ENCODE measurements around the gene GPR37L1.

The GPR37L1 gene

GRCh38 chr1:202125611-202126010 is 2.9 kb downstream of the GPR37L1 start:
- no peak overlapping the region for H3K9ac ChIP-seq (ENCODE audit: low read length in 2 of 2)
- H3K4me1 ChIP-seq (ENCODE audit: control insufficient read depth, insufficient read depth, low read length) = peaks cover 13% of the 10 kb centered on the region
- H3K27me3 ChIP-seq (ENCODE audit: control insufficient read depth in 1 of 2, insufficient read depth in 2 of 2, low read length in 2 of 2) = no peaks in the 10 kb centered on the region
- no peaks in the 10 kb centered on the region for H3K9me3 ChIP-seq (ENCODE audit: control insufficient read depth in 2 of 2, low read length in 2 of 2)
- H3K27ac ChIP-seq (ENCODE audit: low read length) = no peak overlapping the region
- H3K36me3 ChIP-seq (ENCODE audit: control insufficient read depth in 2 of 2, insufficient read depth in 2 of 2, low read length in 2 of 2) = no peaks in the 10 kb centered on the region
- H3K4me3 ChIP-seq (ENCODE audit: low read length in 2 of 2) = no peak overlapping the region

DNA sequence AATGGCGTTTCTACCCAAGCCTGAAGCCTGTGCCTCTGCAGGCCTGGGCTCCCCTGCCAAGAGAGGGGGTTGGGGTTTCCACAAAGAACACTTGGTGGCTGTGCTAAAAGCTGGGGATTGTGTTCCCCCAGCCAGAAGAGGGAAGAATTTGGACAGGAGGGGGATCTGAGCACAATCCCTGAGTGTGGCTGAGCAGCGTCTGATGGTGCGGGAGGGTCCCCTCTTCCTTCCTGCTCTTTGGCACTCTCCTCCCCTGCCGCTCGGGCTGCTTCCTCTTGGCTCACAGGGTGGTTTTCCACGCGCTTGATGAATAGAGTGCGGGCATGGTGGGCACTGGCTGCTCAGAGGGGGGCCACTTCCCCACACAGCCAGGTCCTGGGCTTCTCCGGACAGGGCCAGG is 3.7 kb downstream of the GPR37L1 start:
- Histone ChIP-seq H3K4me3 (ENCODE audit: low read length in 2 of 2) (no peak overlapping the region), H3K9me3 (ENCODE audit: control insufficient read depth in 2 of 2, low read length in 2 of 2) (no peaks in the 10 kb centered on the region), H3K9ac (ENCODE audit: low read length in 2 of 2) (no peak overlapping the region), H3K27me3 (ENCODE audit: control insufficient read depth in 1 of 2, insufficient read depth in 2 of 2, low read length in 2 of 2) (no peaks in the 10 kb centered on the region), H3K4me1 (ENCODE audit: control insufficient read depth, insufficient read depth, low read length) (peaks cover 15% of the 10 kb centered on the region), H3K27ac (ENCODE audit: low read length) (no peak overlapping the region), H3K36me3 (ENCODE audit: control insufficient read depth in 2 of 2, insufficient read depth in 2 of 2, low read length in 2 of 2) (no peaks in the 10 kb centered on the region)

GRCh38 chr1:202127061-202127460 is 4.3 kb downstream of the GPR37L1 start:
- Histone ChIP-seq H3K36me3 (ENCODE audit: control insufficient read depth in 2 of 2, insufficient read depth in 2 of 2, low read length in 2 of 2) (no peaks in the 10 kb centered on the region), H3K4me1 (ENCODE audit: control insufficient read depth, insufficient read depth, low read length) (peaks cover 22% of the 10 kb centered on the region), H3K9ac (ENCODE audit: low read length in 2 of 2) (no peak overlapping the region), H3K27ac (ENCODE audit: low read length) (no peak overlapping the region), H3K27me3 (ENCODE audit: control insufficient read depth in 1 of 2, insufficient read depth in 2 of 2, low read length in 2 of 2) (no peaks in the 10 kb centered on the region), H3K9me3 (ENCODE audit: control insufficient read depth in 2 of 2, low read length in 2 of 2) (no peaks in the 10 kb centered on the region), H3K4me3 (ENCODE audit: low read length in 2 of 2) (no peak overlapping the region)

- H3K27me3 ChIP-seq (ENCODE audit: control insufficient read depth in 1 of 2, insufficient read depth in 2 of 2, low read length in 2 of 2) = no peaks in the 10 kb centered on the region
- no peak overlapping the region for H3K4me3 ChIP-seq (ENCODE audit: low read length in 2 of 2)
- H3K4me1 ChIP-seq (ENCODE audit: control insufficient read depth, insufficient read depth, low read length) = peaks cover 29% of the 10 kb centered on the region
- H3K9ac ChIP-seq (ENCODE audit: low read length in 2 of 2) = no peak overlapping the region
- H3K9me3 ChIP-seq (ENCODE audit: control insufficient read depth in 2 of 2, low read length in 2 of 2) = no peaks in the 10 kb centered on the region
- peaks cover 0 to 1% of the 10 kb centered on the region in 2 donors for H3K36me3 ChIP-seq (ENCODE audit: control insufficient read depth in 2 of 2, insufficient read depth in 2 of 2, low read length in 2 of 2)
- no peak overlapping the region for H3K27ac ChIP-seq (ENCODE audit: low read length)
Observed at GRCh38 chr1:202127836-202128622, 5.3 kb downstream of the GPR37L1 start.

- no peak overlapping the region for H3K27ac ChIP-seq (ENCODE audit: low read length)
- H3K9me3 ChIP-seq (ENCODE audit: control insufficient read depth in 2 of 2, low read length in 2 of 2) = no peaks in the 10 kb centered on the region
- H3K36me3 ChIP-seq (ENCODE audit: control insufficient read depth in 2 of 2, insufficient read depth in 2 of 2, low read length in 2 of 2) = peaks cover 4 to 7% of the 10 kb centered on the region in 2 donors
- peaks cover 36% of the 10 kb centered on the region for H3K4me1 ChIP-seq (ENCODE audit: control insufficient read depth, insufficient read depth, low read length)
- no peaks in the 10 kb centered on the region for H3K27me3 ChIP-seq (ENCODE audit: control insufficient read depth in 1 of 2, insufficient read depth in 2 of 2, low read length in 2 of 2)
- H3K9ac ChIP-seq (ENCODE audit: low read length in 2 of 2) = no peak overlapping the region
- H3K4me3 ChIP-seq (ENCODE audit: low read length in 2 of 2) = no peak overlapping the region
Observed at GRCh38 chr1:202129453-202130296, 7.0 kb downstream of the GPR37L1 start.

DNA sequence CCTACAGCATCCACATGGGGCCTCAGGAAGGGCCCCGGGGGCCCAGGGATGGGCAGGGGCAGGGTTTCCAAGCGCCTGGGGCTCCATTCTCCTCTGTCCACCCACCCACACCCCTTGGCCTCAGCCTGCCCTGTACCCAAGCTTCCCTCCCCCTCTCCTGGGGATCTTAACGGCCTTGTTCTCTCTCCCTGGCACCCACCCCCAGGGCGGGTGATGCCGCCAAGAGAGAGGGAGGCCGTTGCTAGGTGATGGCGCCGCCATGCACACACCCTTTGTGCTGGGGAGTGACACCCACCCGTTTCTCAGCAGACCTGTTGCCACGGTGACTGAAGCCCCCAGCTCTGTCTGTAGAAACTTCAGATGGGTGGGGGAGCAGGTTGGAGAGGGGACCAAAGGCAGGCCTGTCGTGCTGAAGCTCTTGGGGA is 7.6 kb downstream of the GPR37L1 start:
- peak overlapping the region; percentile 24 for H3K27ac ChIP-seq (ENCODE audit: low read length)
- no peaks in the 10 kb centered on the region for H3K27me3 ChIP-seq (ENCODE audit: control insufficient read depth in 1 of 2, insufficient read depth in 2 of 2, low read length in 2 of 2)
- H3K36me3 ChIP-seq (ENCODE audit: control insufficient read depth in 2 of 2, insufficient read depth in 2 of 2, low read length in 2 of 2) = peaks cover 9% of the 10 kb centered on the region in 2 donors
- no peak overlapping the region for H3K4me3 ChIP-seq (ENCODE audit: low read length in 2 of 2)
- no peak overlapping the region for H3K9ac ChIP-seq (ENCODE audit: low read length in 2 of 2)
- H3K4me1 ChIP-seq (ENCODE audit: control insufficient read depth, insufficient read depth, low read length) = peaks cover 42% of the 10 kb centered on the region
- no peaks in the 10 kb centered on the region for H3K9me3 ChIP-seq (ENCODE audit: control insufficient read depth in 2 of 2, low read length in 2 of 2)

GRCh38 chr1:202130816-202131522 is 8.3 kb downstream of the GPR37L1 start:
- H3K9me3 ChIP-seq (ENCODE audit: control insufficient read depth in 2 of 2, low read length in 2 of 2) = no peaks in the 10 kb centered on the region
- H3K36me3 ChIP-seq (ENCODE audit: control insufficient read depth in 2 of 2, insufficient read depth in 2 of 2, low read length in 2 of 2) = peaks cover 13 to 15% of the 10 kb centered on the region in 2 donors
- H3K9ac ChIP-seq (ENCODE audit: low read length in 2 of 2) = no peak overlapping the region
- H3K27ac ChIP-seq (ENCODE audit: low read length) = peak overlapping the region; percentile 94
- H3K27me3 ChIP-seq (ENCODE audit: control insufficient read depth in 1 of 2, insufficient read depth in 2 of 2, low read length in 2 of 2) = no peaks in the 10 kb centered on the region
- peaks cover 45% of the 10 kb centered on the region for H3K4me1 ChIP-seq (ENCODE audit: control insufficient read depth, insufficient read depth, low read length)
- H3K4me3 ChIP-seq (ENCODE audit: low read length in 2 of 2) = no peak overlapping the region

DNA sequence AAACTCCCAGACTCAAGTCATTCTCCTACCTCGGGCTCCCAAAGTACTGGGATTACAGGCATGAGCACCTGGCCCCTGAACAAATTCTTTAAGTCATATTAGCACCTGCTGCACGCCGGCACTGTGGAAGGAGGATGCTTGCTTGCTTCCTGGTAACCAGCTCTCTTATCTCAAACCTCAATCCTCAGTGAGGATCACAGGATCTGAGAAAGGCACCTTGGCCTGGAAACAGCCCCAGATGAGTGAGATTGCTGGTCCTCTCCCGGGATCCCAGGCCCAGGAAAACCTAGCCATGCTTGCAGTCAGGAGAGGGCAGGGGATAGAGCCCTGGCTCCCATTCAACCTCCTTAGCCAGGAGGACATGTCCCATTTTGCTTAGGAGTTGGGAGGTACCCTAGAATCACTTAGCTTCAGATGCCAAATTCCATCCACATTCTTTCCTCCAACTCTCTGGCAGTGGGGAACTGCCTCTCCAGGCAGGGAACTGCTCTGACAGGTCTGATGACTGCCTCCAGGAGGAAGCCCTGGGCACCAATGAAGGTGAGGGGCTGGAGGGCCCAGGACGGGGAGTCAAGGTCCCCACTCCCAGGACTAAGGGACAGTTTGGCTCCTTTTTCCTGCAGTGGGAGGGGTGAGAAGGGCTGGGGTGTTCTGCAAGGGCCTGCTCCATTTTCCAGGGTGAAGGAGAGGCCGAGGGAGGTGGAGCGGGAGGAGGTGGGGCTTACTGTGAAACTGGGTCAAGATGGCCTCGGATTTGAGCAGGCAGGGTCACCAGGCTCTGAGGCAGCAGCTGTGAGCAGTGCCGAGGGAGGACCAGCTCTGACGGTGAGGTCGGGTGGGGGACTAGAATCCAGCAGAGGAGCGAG is 9.5 kb downstream of the GPR37L1 start:
- peak overlapping the region; percentile 12 to 58 for H3K4me3 ChIP-seq (ENCODE audit: low read length in 2 of 2)
- H3K4me1 ChIP-seq (ENCODE audit: control insufficient read depth, insufficient read depth, low read length) = peaks cover 43% of the 10 kb centered on the region
- peak overlapping the region; percentile 47 to 66 for H3K9ac ChIP-seq (ENCODE audit: low read length in 2 of 2)
- H3K27ac ChIP-seq (ENCODE audit: low read length) = peak overlapping the region; percentile 94
- H3K27me3 ChIP-seq (ENCODE audit: control insufficient read depth in 1 of 2, insufficient read depth in 2 of 2, low read length in 2 of 2) = no peaks in the 10 kb centered on the region
- H3K36me3 ChIP-seq (ENCODE audit: control insufficient read depth in 2 of 2, insufficient read depth in 2 of 2, low read length in 2 of 2) = peaks cover 13 to 15% of the 10 kb centered on the region in 2 donors
- no peaks in the 10 kb centered on the region for H3K9me3 ChIP-seq (ENCODE audit: control insufficient read depth in 2 of 2, low read length in 2 of 2)

- Histone ChIP-seq H3K4me1 (ENCODE audit: control insufficient read depth, insufficient read depth, low read length) (peaks cover 43% of the 10 kb centered on the region), H3K4me3 (ENCODE audit: low read length in 2 of 2) (peak overlapping the region in 1 of 2 donors; percentile 58), H3K27ac (ENCODE audit: low read length) (peak overlapping the region; percentile 94), H3K9me3 (ENCODE audit: control insufficient read depth in 2 of 2, low read length in 2 of 2) (no peaks in the 10 kb centered on the region), H3K36me3 (ENCODE audit: control insufficient read depth in 2 of 2, insufficient read depth in 2 of 2, low read length in 2 of 2) (peaks cover 15 to 16% of the 10 kb centered on the region in 2 donors), H3K9ac (ENCODE audit: low read length in 2 of 2) (peak overlapping the region; percentile 47 to 66), H3K27me3 (ENCODE audit: control insufficient read depth in 1 of 2, insufficient read depth in 2 of 2, low read length in 2 of 2) (no peaks in the 10 kb centered on the region)
Observed at GRCh38 chr1:202133001-202133400, 10.3 kb downstream of the GPR37L1 start.

- Histone ChIP-seq H3K9ac (ENCODE audit: low read length in 2 of 2) (no peak overlapping the region), H3K9me3 (ENCODE audit: control insufficient read depth in 2 of 2, low read length in 2 of 2) (no peaks in the 10 kb centered on the region), H3K27me3 (ENCODE audit: control insufficient read depth in 1 of 2, insufficient read depth in 2 of 2, low read length in 2 of 2) (no peaks in the 10 kb centered on the region), H3K4me1 (ENCODE audit: control insufficient read depth, insufficient read depth, low read length) (peaks cover 43% of the 10 kb centered on the region), H3K36me3 (ENCODE audit: control insufficient read depth in 2 of 2, insufficient read depth in 2 of 2, low read length in 2 of 2) (peaks cover 15 to 20% of the 10 kb centered on the region in 2 donors), H3K27ac (ENCODE audit: low read length) (peak overlapping the region; percentile 94), H3K4me3 (ENCODE audit: low read length in 2 of 2) (no peak overlapping the region)
Observed at GRCh38 chr1:202133496-202133895, 10.8 kb downstream of the GPR37L1 start.
